Right cardiac atrium (tissue), 5 donors: ENCODE data around the gene ESPNL. TPM values are rescaled to one million over a fixed set of nuclear protein-coding genes. Genes with fewer than 3 reads are reported as not detected.

Source experiments
- ATAC-seq, 2 donors: fragments of 200-7000 bp; cut with Tn5 transposase; one replicate each; pipeline versions ENCODE4 v1.8.0 to v1.9.1; 2020; ENCODE audit warnings: moderate library complexity in 2 of 2, mild to moderate bottlenecking in 1 of 2
- DNase-seq, 3 donors: peaks; one replicate each; pipeline ENCODE4 v3.0.0-alpha.2; 2020
- H3K27ac ChIP-seq: one replicate; pipeline ENCODE4 v1.5.1; 2013; ENCODE audit warnings: mild to moderate bottlenecking, low read length, control low read depth, moderate library complexity
- H3K27me3 ChIP-seq: one replicate; pipeline ENCODE4 v1.6.1; 2013; ENCODE audit not compliant: control insufficient read depth, insufficient read depth
- H3K4me1 ChIP-seq: one replicate; pipeline ENCODE4 v1.6.1; 2013; ENCODE audit warnings: low read length; ENCODE audit not compliant: control insufficient read depth, insufficient read depth
- H3K4me3 ChIP-seq: one replicate; pipeline ENCODE4 v1.5.1; 2013; ENCODE audit warnings: low read length, control low read depth
- H3K9me3 ChIP-seq: one replicate; pipeline ENCODE4 v1.6.1; 2013; ENCODE audit warnings: low read length; ENCODE audit not compliant: control insufficient read depth
- WGBS: extraction: QIAGEN DNeasy Blood & Tissue Kit; methylation state at CpG from one replicate; pipeline ENCODE4 v1.1.7; 2013; 5-methylcytosine and 5-hydroxymethylcytosine counted together
- intact Hi-C, 4 donors: fragments of 100-400 bp; cut with DNase I; formaldehyde crosslinking; loops; one replicate each; pipeline versions ENCODE4 v1.11.0 to v1.14.0; 2022 to 2023
- polyA plus RNA-seq: library from polyadenylated mRNA; stranded (reverse); fragments of 200-250 nt; gene quantifications from one replicate; pipeline ENCODE4 v1.2.3, GENCODE V29; 2013
- total RNA-seq, 4 donors: library from RNA; stranded (reverse); fragmentation: NEBNext Ultra II Directional; extraction: Animal tissue kit (Norgen Biotek cat#: 25700); gene quantifications; one replicate each; pipeline ENCODE4 v1.2.1, GENCODE V29; 2021
- donor health status: healthy with polysubstance abuse.
- donor health status: DM: no; HTN: yes; CAD: no.
- donor health status: DM: no; HTN: no; CAD: no.
- donor health status: DM: no; HTN: yes; CAD: no; lungs with severe emphysema.
- donor health status: DM: yes; HTN: yes; CAD: no.

Gene ESPNL
- total and polyA plus RNA-seq, 5 donors = 0.29 to 0.79 (median 0.57) TPM

DNA sequence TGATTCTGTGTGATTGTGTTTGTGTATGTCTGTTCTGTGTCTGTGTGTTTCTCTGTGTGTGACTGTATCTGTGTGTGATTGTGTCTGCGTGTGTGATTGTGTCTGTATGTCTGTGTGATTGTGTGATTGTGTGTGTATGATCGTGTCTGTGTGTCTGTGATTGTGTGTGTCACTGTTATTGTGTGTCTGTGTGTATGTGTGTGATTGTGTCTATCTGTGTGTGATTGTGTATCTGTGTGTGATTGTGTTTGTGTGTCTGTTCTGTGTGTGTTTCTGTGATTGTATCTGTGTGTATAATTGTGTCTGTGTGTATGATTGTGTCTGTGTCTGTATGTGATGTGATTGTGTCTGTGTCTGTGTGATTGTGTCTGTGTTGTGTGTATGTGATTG, 26.6 kb downstream of the ESPNL start:
- no peaks in the 10 kb centered on the region for H3K27me3 ChIP-seq
- intact Hi-C loops = loop anchor here in 1 of 4 donors (10.0 kb wide), 1 partner anchor 138 kb away; no protein-coding TSS in a partner anchor
- no peak overlapping the region for H3K27ac ChIP-seq
- DNase-seq (no peak), ATAC-seq (no peak)
- H3K4me3 ChIP-seq = no peak overlapping the region
- no peaks in the 10 kb centered on the region for H3K9me3 ChIP-seq
- 84% methylated on average over 2 of the region's 2 CpGs for WGBS
- H3K4me1 ChIP-seq = no peaks in the 10 kb centered on the region

DNA sequence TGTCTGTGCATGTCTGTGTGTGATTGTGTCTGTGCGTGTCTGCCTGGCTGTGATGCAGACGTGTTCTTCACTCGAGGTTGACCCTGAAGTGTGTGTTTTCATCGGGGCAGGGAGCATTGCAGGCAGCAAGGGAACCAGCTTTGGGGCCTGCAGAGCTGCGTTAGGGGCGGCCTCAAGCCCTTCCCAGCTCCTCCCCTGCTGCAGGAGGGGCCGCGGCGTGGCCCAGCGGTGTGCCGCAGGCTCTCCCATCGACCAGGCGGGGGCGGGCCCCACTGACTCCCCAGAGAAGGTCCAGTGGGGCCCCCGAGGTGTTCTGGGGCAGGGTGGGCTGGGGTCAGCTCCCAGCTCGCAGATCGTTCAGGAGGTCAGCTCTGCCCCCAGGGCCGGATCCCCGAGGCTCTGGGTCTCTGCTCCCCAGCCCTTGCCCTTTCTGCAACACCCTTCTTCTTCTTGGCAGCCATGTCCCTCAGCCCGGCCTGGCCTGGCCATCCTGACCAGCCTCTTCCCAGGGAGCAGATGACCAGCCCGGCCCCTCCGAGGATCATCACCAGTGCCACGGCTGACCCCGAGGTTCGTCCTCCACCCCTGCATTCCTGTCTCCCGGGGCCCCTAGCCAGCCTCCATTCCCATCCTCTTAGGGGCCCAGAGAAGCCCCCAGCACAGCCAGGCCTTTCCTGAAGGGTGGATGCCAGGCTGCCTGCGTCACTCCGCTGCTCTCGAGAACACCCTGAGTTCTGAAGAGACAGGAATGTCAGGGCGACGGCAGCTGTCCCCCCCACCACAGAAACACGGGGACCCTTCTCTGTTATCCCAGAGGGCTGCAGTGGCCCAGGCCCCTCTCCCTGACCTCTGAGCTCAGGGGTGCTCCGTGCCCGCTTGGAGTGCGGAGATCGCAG, 27.3 kb downstream of the ESPNL start:
- Histone ChIP-seq H3K27me3 (no peaks in the 10 kb centered on the region), H3K27ac (no peak overlapping the region), H3K4me3 (no peak overlapping the region), H3K9me3 (no peaks in the 10 kb centered on the region), H3K4me1 (no peaks in the 10 kb centered on the region)
- DNase-seq (peak; percentile 45 to 81 (median 73)), ATAC-seq (peak; percentile 65 to 66)
- 40% methylated on average over 36 of the region's 36 CpGs for WGBS
- intact Hi-C loops = loop anchor here in 1 of 4 donors (10.0 kb wide), 1 partner anchor 137 kb away; no protein-coding TSS in a partner anchor

DNA sequence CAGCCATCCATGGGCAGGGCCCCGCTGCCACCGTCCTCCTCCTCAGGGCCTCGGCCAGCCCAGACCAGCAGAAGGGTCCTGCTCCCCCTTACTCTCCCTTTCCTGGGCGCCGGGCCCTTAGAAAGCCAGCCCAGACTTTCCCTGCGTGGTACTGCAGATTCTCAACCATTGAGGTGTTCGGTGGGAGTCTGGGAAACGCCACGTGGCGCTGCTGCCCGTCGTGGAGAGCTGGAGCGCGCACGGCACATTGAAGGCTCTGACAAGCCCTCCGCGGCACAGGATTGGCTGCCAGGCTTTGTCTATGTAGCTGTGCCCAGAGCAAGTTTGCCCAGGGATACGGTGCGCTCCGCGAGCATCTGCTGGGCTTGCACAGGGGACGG, 27.9 kb downstream of the ESPNL start:
- Histone ChIP-seq H3K27ac (no peak overlapping the region), H3K4me3 (no peak overlapping the region), H3K4me1 (no peaks in the 10 kb centered on the region), H3K27me3 (no peaks in the 10 kb centered on the region), H3K9me3 (no peaks in the 10 kb centered on the region)
- ATAC-seq (no peak), DNase-seq (peak; percentile 15 to 48 (median 41))
- 90% methylated on average over 22 of the region's 22 CpGs for WGBS
- intact Hi-C loops = loop anchor here in 1 of 4 donors (10.0 kb wide), 1 partner anchor 137 kb away; no protein-coding TSS in a partner anchor

DNA sequence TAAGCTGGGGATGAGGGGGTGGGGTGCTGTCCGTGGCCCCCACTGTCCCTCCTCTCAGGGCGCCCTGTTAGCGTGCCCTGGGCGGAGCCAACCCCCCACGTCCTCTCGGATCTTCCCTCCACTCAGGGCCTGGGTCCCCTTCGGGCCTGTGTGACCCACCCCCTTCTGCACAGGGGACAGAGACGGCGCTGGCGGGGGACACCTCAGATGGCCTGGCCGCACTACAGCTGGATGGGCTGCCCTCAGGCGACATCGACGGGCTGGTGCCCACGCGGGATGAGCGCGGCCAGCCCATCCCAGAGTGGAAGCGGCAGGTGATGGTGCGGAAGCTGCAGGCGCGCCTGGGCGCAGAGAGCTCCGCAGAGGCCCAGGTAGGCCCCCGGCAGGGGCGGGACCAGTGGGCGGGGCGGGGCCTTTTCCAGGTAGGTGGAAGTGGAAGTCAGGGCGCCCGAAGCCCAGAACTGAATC, 28.4 kb downstream of the ESPNL start:
- 70% methylated on average over 30 of the region's 30 CpGs for WGBS
- ATAC-seq (no peak), DNase-seq (peak; percentile 12 to 51 (median 48))
- H3K4me3 ChIP-seq = no peak overlapping the region
- no peak overlapping the region for H3K27ac ChIP-seq
- H3K9me3 ChIP-seq = no peaks in the 10 kb centered on the region
- no peaks in the 10 kb centered on the region for H3K4me1 ChIP-seq
- intact Hi-C loops = loop anchor here in 1 of 4 donors (10.0 kb wide), 1 partner anchor 136 kb away; no protein-coding TSS in a partner anchor
- H3K27me3 ChIP-seq = no peaks in the 10 kb centered on the region

DNA sequence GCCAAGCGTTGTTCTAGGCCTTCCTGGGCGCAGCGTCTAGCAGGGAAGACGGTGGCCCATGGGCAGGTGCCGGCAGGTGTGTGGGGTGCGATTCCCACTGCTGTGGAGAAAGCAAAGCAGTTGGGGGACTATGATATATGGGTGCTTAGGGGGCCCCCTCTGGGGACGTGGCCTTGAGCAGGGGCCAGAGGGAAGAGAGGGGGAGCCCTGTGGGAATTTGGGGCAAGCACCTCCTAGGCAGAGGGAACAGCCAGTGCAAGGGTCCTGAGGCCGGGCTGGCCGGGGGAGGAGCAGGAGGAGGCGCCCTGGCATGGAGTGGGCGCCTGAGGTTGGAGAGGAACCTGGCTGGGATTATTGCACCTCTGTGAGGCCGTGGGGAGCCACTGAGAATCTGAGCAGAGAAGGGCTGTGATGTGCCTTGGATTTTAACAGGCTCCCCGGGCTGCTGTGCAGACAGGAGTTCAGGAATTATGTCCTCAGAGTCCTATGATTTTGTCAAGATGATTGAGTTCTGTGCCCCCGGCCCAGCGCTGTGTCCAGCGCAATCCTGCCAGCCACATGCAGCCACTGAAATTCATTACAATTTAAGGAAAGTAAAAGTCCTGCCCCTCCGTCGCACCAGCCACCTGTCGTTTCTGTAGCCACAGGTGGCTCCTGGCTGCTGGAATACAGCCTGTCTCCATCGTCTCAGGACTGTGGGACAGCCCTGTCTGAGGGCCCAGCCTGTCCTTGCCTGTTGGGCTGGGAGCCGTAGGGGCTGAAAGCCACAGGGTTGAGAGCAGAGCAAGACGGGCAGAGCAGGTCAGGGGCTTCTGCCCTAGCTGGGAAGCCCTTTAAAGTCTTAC, 29.2 kb downstream of the ESPNL start:
- whole genome bisulfite sequencing = 91% methylated on average over 22 of the region's 22 CpGs
- DNase-seq = peak in 2 of 3 donors; percentile 29 to 30
- Histone ChIP-seq H3K27me3 (no peaks in the 10 kb centered on the region), H3K27ac (no peak overlapping the region), H3K4me1 (no peaks in the 10 kb centered on the region), H3K4me3 (no peak overlapping the region), H3K9me3 (no peaks in the 10 kb centered on the region)
- intact Hi-C loops = loop anchor here in 1 of 4 donors (10.0 kb wide), 1 partner anchor 135 kb away; no protein-coding TSS in a partner anchor
- no peak for ATAC-seq

DNA sequence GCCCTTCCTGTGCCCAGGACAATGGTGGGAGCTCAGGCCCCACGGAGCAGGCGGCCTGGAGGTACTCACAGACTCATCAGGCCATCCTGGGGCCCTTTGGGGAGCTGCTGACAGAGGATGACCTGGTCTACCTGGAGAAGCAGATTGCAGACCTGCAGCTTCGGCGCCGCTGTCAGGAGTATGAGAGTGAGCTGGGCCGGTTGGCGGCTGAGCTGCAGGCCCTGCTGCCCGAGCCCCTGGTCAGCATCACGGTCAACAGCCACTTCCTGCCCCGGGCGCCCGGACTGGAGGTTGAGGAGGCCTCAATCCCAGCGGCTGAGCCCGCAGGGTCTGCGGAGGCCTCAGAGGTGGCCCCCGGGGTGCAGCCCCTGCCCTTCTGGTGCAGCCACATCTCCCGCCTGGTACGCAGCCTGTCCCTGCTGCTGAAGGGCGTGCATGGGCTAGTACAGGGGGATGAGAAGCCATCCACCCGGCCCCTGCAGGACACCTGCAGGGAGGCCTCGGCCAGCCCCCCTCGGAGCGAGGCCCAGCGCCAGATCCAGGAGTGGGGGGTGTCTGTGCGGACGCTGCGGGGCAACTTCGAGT, 30.1 kb downstream of the ESPNL start:
- H3K9me3 ChIP-seq = no peaks in the 10 kb centered on the region
- 85% methylated on average over 28 of the region's 28 CpGs for WGBS
- no peak overlapping the region for H3K27ac ChIP-seq
- no peaks in the 10 kb centered on the region for H3K27me3 ChIP-seq
- intact Hi-C loops = no loop called here
- DNase-seq = peak; percentile 8 to 61 (median 32)
- no peak overlapping the region for H3K4me3 ChIP-seq
- ATAC-seq = no peak
- H3K4me1 ChIP-seq = no peaks in the 10 kb centered on the region

DNA sequence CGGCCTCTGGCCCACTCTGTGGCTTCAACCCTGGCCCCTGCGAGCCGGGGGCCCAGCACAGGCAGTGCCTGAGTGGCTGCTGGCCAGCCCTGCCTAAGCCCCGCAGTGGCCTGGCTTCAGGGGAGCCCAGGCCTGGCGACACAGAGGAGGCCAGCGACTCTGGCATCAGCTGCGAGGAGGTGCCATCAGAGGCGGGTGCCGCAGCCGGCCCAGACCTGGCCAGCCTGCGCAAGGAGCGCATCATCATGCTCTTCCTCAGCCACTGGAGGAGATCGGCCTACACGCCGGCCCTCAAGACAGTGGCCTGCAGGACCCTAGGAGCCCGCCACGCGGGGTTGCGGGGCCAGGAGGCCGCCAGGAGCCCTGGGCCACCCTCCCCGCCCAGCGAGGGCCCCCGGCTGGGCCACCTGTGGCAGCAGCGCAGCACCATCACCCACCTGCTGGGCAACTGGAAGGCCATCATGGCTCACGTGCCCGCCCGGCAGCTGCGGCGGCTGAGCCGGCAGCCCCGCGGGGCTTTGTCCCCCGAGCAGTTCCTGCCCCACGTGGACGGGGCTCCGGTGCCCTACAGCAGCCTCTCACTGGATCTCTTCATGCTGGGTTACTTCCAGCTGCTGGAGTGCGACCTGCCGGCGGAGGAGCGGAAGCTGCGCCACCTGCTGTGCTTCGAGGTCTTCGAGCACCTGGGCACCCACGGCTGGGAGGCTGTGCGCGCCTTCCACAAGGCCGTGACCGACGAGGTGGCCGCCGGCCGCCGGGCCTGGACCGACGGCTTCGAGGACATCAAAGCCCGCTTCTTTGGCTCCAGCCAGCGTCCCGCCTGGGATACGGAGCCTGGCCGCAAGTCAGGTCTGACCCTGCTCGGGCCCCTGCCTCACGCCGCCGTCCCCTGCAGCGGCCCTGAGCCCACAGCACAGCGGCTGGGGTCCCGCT, 30.8 kb downstream of the ESPNL start:
- Histone ChIP-seq H3K27ac (no peak overlapping the region), H3K9me3 (no peaks in the 10 kb centered on the region), H3K27me3 (no peaks in the 10 kb centered on the region), H3K4me3 (no peak overlapping the region), H3K4me1 (no peaks in the 10 kb centered on the region)
- intact Hi-C loops = no loop called here
- ATAC-seq (no peak), DNase-seq (peak; percentile 8 to 50 (median 48))
- WGBS = 92% methylated on average over 68 of the region's 68 CpGs

DNA sequence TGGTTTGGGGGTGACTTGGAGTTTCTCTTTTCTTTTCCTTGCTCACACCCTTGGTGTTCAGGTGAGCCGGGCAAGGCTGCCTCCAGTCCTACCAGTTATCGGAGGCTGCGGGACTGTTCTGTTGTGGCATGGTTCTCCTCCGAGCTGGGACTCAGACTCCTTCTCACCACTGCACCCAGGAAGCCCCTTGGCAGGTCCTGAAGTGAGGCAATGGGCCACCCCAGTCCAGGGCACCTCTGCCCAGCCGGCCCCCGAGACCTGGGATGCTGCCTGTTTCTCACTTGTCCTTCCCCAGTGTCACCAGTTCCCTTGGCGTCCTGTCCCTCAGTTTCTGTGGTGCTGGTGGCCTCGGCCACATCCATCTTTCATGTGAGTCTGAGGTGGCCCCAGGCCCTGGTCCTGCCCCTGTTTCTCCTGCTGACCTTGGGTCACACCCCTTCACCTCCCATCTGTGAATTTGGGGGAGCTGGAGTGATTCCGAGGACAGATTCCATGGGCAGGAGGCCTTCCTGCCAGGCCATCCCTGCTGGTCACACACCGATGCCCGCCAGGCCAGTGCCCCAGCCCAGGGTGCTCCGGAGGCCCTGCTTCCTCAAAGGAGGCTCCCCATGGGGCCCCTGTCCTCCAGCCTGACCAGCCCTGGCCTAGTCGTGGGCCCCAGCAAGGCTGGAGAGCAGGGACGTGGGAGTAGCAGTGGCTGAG, 31.8 kb downstream of the ESPNL start:
- intact Hi-C loops = no loop called here
- no peak overlapping the region for H3K4me3 ChIP-seq
- ATAC-seq (no peak), DNase-seq (peak; percentile 7 to 43 (median 42))
- WGBS = 91% methylated on average over 14 of the region's 14 CpGs
- no peaks in the 10 kb centered on the region for H3K4me1 ChIP-seq
- no peaks in the 10 kb centered on the region for H3K9me3 ChIP-seq
- H3K27me3 ChIP-seq = no peaks in the 10 kb centered on the region
- H3K27ac ChIP-seq = no peak overlapping the region

DNA sequence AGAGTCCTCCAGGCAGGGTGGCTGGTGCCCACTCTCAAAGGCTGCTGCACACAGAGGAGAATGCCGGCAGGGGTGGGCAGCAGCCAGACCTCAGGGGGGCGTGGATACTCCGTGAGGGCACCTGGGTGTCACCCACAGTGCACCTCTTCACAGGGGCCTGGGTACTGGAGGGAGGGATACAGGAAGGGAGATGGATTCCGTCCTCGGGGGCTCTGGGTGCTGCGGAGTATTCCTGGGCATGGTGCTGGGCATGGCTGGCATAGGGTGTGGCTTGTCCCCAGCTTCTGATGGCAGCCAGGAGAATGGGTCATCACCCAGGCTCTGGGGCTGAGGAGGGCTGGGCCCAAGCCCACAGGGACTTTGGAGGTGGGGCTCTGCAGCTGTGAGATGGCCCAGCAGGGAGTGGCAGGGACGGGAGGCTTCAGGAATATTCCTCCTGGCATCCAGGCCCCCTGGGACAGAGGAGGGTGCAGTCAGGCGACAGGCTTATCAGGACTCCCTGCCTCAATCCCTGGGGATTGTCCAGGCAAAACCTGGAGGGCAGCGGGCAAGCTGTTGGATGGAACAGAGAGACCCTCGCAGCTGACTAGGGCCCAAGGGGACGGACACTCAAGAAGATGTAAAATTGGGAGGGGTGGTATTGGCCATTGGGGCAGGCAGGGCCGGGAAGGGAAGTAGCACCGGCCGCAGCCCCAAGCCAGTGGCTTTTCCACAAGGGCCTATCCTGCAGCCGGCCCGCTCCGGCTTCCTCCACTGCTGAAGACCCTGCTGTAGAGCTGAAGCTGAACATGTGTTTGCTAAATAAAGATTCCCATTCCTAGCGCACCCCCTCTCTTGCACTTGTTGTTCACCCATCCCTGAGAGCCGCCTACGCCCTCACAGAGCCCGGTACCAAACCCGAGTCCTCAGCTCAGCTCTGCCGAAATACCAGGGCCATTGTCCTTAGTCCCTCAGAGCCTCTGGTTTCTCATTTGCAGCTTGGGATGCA, 32.6 kb downstream of the ESPNL start:
- Histone ChIP-seq H3K9me3 (no peaks in the 10 kb centered on the region), H3K4me1 (no peaks in the 10 kb centered on the region), H3K27ac (no peak overlapping the region), H3K4me3 (no peak overlapping the region), H3K27me3 (no peaks in the 10 kb centered on the region)
- ATAC-seq = no peak
- 86% methylated on average over 23 of the region's 23 CpGs for WGBS
- DNase-seq = peak; percentile 8 to 45 (median 32)
- intact Hi-C loops = no loop called here
